Stimulated activated CD4-positive, alpha-beta T cell treated with anti-CD3 and anti-CD28 coated beads, Interleukin-15, amount 100 ng/mL, for 48 hours (primary cell): ENCODE results near the gene IL1A.
"Not testable (repeated sequence)": the region's sequence is repeated elsewhere in the genome, so short reads cannot be mapped to it uniquely, and the experiment has no call there.

Source experiments
- DNase-seq, 2 donors: peaks; one replicate each; pipeline ENCODE4 v3.0.0-alpha.2; 2020; ENCODE audit warnings: low read depth in 2 of 2

Gene IL1A

GRCh38 chr2:112784199-112785189, at the start of gene IL1A:
Gene IL1A, minus strand, starts transcription at chr2:112784493. Its CDS starts 723 bp downstream, at chr2:112783770.
- DNase-seq, result no peak

- no peak for DNase-seq
Measured at GRCh38 chr2:112833976-112834375, 49.7 kb upstream of the IL1A start.

- not testable (repeated sequence) for DNase-seq
Measured at GRCh38 chr2:112833639-112833931, 49.3 kb upstream of the IL1A start.

- DNase-seq, result no peak
Measured at GRCh38 chr2:112832841-112833638, 48.7 kb upstream of the IL1A start.

GRCh38 chr2:112831946-112832840, 47.9 kb upstream of the IL1A start:
- no peak for DNase-seq

- DNase-seq, result no peak
Measured at GRCh38 chr2:112831513-112831845, 47.2 kb upstream of the IL1A start.

GRCh38 chr2:112830682-112831512, 46.6 kb upstream of the IL1A start:
- DNase-seq, result no peak

- no peak for DNase-seq
Measured at GRCh38 chr2:112829961-112830681, 45.8 kb upstream of the IL1A start.

GRCh38 chr2:112829101-112829960, 45.0 kb upstream of the IL1A start:
- no peak for DNase-seq

- DNase-seq, result no peak
Measured at GRCh38 chr2:112828251-112828691, 44.0 kb upstream of the IL1A start.

- DNase-seq, result no peak
Measured at GRCh38 chr2:112827604-112828185, 43.4 kb upstream of the IL1A start.

GRCh38 chr2:112827009-112827408, 42.7 kb upstream of the IL1A start:
- DNase-seq, result no peak

GRCh38 chr2:112825706-112826105, 41.4 kb upstream of the IL1A start:
- DNase-seq, result no peak

- no peak for DNase-seq
Measured at GRCh38 chr2:112824694-112825085, 40.4 kb upstream of the IL1A start.

GRCh38 chr2:112821682-112822081, 37.4 kb upstream of the IL1A start:
- DNase-seq, result no peak

GRCh38 chr2:112821142-112821541, 36.8 kb upstream of the IL1A start:
- DNase-seq, result peak; percentile 35

- no peak for DNase-seq
Measured at GRCh38 chr2:112820343-112820742, 36.0 kb upstream of the IL1A start.

- no peak for DNase-seq
Measured at GRCh38 chr2:112819081-112819480, 34.8 kb upstream of the IL1A start.
